ENCODE measurements around the gene VDR.
"Not testable (repeated sequence)": the region's sequence is repeated elsewhere in the genome, so short reads cannot be mapped to it uniquely, and the experiment has no call there.

The VDR gene

DNA sequence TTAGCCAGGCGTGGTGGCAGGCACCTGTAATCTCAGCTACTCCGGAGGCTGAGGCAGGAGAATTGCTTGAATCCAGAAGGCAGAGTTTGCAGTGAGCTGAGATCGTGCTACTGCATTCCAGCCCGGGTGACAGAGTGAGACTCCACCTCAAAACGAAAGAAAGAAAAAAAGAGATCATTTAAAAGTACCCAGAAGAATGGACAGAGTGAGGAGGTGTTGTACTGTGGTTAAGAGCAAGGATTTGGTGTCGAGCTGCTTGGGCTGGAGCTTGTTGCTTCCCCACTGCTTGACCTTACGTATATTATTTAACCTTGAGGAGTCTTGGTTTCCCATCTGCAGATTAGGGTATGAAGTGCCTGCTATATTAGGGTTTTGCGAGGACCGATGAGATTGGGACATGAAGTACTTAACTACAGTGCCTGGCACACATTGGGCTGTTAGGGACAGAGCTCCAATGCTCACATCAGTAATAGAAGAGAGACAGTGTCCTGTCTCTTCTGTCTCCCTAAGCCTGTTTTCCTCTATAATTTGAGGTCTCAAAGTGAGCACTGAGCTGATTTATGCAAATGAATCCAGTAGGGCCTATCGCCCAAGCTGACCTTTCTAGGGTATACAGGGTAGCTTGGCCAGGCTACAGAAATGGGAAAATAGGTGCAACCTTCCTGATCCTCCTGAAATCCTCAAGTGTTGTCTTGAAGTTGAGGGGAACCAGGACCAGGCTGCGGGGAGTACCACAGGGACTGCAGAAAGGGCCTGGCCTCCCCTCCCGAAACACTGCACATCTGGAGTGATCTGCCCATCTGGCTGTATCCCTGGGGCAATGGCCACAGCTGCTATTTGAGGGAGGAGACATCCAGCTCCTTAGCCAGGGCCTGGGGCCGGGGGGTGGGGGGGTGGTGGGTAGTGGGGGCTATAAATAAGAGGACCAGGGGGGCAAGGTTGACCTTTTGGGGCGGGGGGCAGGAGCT is 76.5 kb downstream of the VDR start:
- DNase-seq (ENCODE audit: low read depth) = no peak

DNA sequence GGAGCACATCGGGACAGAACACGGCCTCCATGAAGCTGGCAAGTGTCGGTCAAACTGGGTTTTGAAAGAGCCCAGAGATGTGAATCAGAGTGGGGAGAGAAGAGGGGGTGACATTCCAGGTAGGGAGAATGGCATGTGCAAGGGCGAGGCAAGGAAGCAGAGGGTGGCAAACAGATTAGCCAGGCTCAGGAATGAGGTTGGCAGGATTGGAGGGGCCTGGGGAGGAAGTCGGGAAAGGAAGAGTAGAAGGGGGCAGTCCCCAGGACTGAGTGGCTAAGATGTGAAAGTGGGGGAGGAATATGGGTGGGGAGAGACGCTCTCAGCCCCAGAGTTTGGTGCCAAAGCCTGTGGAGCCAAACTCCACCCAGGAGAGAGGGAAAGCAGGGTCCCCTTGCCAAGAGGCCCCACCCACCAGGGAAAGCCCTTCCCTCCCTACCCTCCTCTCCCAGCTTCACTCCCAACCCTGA is 79.6 kb downstream of the VDR start:
- no peak for DNase-seq (ENCODE audit: low read depth)

DNA sequence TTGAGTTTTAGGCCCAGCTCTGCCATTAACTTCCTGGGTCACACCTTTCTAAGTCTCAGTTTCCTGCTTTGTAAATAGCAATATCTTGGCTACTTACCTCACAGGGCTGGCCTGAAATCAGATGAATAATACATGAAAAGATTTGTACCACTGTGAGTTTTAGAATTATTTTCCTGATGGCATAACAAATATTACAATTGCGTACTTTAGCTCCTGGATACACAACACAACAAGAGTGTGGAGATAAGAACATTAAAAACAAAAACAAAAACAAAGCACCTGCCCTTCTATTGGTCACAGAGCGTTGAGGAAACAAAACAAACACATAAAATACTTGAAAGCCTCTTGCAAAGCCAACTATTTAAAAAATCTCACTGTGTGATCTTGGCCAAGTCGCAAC is 80.2 kb downstream of the VDR start:
- DNase-seq (ENCODE audit: low read depth) = no peak

DNA sequence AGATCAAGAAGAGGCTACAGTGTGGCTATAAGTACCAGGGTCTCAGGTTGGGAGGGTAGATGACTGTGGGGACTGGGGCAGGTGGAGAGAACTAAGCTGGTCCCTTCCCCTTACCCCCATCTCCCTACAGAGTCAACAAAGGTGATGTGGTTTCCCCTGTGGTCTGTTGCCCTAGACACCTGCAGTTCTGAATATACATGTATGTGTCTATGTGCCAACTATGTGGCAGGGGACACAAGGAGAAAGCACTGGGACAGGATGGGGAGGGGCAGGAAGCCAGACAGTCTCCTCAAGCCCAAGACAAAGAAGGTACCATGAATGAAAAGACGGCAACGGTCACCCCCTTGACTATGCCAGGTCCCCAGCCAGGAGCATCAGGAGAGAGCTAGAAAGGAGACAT is 80.6 kb downstream of the VDR start:
- DNase-seq (ENCODE audit: low read depth) = no peak

DNA sequence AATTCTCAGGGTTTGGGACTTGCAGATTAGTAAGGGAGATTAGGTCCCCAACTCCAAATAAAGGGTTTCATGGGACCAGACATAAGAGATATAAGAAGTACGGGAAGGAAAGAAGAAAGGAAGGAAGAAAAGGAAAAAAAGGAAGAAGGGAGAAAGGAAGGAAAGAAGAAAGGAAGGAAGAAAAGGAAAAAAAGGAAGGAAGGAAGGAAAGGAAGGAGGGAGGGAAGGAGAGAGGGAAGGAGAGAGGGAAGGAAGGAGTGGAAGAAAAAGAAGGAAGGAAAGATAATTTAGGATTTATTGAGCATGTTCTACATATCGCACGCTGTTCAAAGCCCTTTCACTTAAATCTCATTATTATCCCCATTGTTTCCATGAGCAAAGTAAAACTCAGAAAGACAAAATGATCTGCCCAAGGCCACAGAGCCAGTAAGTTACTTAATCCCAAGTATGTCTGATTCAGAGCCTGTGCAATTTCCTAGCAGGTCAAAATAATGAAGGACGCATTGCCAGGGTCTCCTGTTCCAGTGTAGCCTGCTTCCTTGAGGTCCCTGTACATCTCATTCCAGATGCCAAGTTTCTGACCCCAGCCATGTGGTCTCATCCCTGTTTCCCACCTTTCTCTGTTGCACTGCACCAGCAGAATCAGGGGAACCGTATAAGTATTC is 81.2 kb downstream of the VDR start:
- DNase-seq (ENCODE audit: low read depth) = peak; percentile 74

DNA sequence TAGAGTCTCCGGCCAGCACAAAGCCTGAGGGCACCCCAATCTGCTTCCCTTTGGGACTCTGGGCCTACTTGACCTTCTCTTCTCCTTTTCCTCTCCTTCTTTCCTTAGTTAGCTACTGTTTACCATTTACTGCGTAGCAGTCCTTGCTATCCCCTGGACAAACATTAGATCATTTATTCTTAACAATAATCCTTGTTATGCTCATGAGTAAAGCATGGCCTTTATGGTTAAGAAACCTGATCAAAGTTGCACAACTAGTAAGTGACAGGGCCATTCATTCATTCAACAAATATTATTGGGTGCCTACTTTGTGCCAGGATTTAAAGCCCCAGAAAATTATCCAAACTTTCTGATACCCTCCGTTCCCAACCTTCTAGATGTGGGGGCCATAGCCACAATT is 81.9 kb downstream of the VDR start:
- DNase-seq (ENCODE audit: low read depth) = no peak

DNA sequence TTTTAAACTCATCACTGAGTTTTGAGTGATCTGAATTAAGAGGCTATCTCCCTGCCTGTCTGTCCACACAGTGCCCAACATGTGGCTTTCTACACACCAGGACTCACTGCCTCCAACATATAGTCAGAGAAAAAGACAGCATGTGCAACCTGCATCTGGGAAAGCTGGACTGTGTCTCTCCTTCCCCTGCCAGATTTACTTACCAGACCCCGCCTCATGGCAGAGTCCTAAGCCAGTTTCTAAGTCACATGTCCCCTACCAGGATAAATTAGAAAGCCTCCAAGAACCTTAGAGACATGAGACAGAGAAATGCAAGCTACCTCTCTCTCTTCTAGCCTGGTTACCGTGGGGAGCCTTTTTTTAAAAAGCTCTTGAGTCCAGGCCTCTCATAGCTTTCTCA is 82.4 kb downstream of the VDR start:
- no peak for DNase-seq (ENCODE audit: low read depth)

DNA sequence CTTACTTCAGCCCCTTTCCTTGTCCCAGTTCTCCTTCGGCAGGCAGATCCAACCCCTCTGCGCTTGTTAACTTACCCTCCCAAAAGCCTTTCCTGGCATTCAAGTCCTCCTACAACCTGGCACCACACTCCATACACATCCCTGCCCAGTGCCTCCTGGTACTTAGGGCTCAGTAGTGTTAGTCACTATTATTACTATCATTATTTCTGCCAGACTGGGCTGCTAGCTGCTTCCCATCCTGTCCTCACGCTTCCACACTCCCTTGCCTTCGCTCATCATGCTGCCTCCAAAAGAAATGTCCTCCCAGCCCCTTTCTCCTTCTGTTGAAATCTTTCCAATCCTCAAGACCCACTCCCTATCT is 83.5 kb downstream of the VDR start:
- DNase-seq (ENCODE audit: low read depth) = peak; percentile 65

DNA sequence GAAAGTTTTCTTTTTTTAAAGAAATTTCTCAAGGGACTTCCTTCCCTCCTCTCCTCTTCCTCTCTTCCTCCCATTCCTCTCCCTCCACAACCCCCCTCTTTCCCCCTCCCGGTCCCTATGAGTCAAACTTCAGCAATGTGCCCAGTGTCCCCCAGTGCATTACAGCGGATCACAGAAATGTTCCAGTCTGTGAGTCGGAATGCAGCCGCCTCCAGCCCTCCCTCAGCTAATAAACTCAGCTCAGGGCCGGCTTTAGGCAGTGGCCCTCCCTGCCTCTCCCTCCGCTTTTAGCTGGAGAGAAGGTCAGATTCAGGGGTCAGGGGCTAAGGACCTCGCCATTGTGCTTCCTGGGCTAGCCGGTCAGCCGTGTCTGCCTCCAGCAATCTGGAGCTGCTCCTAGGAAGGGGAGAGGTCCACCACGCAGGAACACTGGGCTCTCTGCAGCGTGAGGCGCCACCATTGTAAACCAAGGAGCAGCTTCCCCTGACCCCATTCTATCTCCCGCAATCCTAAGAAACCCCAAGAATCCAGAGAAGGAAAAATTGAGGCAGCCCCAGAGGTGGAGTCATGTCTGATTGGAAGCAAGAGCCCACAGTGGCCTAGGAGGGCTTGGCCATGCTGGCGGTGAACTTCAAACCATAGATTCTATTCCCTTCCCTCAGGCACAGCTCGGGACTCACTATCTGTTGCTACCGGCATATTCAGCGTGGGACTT is 84.0 kb downstream of the VDR start:
- DNase-seq (ENCODE audit: low read depth) = peak; percentile 97

DNA sequence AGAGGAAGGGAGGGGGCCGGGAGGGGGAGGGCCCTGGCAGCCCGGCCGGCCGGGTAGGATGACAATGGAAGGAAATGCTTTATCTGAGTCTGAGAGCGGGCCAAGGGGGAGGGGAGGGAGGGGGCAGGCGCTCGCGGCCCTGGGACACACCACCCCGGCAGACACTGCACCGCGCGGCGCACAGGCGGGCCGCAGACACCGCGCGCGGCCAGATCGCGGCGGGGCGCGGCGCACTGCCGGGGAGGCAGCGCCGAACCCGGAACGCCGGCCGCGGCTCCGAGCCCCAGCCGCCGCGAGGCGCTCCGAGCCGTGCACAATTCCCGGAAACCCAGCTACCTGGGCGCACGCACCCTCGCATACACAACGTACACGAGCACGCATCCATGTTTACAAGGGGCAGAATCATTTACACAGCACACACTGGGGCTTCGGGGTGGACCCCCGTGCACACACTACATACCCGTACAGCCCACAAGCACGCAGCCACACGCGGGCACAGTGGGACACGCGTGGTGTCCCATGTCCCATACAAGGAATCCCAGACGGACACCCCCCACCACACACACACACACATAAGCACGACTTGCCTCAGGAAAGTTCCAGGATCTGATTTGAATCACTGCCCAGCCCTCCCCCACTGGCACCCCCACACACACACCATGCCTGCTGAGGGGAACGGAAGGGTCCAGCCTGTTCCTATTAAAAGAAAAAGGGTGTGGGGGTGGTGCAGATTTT is 84.7 kb downstream of the VDR start, which contains the start of gene HDAC7:
Gene HDAC7, minus strand, starts transcription at position 8 of the 735 bp plus-strand sequence. CDS start 118 bp downstream, outside the sequence.
- DNase-seq (ENCODE audit: low read depth) = peak; percentile 76

DNA sequence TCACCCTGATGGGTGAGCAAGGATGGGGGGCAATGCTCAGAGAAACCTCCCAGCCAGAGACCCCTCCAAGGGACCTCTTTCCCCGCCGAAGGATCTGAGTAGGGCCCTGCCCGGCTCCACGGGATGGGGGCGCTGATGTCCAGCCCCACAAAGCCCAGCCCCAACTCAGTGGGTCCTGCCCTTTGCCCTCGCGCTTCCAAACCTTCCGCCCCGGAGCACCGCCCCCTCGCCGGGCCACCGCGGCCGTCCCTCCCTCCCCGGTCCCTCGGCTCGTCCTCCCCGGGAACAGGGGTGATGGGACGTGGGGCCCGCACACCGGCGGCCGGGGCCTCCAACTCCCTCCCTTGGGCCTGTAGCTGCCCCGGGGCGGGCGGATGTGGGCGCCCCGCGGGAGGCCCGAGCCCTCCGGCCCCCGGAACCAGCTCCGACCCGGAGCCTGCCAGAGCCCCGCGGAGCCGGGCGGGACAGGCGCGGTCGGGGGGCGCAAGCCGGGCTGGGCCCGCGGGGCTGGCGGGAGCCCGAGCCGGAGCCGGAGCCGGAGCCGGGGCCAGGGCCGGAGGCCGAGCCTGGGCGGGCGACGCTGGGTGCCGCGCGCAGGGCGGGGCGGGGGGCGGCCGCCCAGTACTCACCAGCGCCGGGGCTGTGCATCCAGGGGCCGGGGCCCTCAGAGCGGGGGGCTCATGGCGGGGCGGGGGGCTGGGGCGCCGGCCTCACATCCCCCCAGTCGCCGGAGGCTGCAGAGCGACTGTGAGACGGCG is 85.5 kb downstream of the VDR start:
- DNase-seq (ENCODE audit: low read depth) = no peak

DNA sequence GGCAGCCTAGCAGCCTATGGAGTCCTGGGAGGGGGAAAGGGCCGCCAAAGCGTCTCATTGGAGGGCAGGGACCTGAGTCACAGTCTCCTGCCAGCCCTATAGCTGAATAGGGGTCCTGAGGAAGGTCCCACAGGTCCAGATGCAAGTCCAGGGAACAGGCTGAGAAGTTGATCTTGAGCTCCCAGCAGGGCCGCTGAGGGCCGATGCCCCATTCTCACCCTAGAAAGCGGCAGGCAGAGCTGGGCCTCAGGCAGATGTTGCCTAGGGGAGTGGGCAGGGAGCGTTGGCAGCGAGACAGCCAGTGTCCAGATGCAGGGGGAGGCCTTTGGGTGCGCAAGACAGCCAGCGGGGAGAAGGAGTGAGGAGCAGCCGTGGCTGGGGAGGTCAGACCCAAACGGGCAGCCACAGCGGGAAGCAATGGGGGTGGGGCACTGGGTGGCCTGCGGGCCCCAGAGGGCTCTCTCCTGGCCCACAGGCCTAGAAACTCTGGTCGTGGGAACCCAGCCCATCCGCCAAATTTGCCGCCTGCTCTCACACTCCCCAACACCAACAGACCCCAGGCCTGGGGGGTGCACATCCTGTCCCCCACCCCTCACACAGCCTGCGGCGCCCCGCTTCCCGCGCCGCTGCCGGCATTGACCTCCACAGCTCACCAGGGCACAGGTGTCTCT is 86.2 kb downstream of the VDR start:
- DNase-seq (ENCODE audit: low read depth) = no peak

DNA sequence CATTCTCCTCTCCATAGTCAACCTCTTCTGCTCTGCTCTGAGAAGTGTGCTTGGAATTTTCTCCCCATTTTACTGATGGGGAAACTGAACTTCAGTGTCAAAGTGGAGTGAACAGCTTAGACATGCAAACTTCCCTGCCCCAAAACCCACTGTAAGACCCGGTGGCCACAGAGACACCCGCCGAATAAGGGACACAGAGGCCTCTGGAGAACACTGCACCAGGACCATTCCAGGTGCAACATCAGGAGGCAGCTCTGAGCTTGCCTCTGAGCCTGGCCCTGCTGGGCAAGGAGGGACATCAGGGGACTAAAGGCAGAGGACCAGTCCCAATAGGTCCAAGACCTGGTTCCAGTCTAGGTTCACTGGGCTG is 86.8 kb downstream of the VDR start:
- no peak for DNase-seq (ENCODE audit: low read depth)

DNA sequence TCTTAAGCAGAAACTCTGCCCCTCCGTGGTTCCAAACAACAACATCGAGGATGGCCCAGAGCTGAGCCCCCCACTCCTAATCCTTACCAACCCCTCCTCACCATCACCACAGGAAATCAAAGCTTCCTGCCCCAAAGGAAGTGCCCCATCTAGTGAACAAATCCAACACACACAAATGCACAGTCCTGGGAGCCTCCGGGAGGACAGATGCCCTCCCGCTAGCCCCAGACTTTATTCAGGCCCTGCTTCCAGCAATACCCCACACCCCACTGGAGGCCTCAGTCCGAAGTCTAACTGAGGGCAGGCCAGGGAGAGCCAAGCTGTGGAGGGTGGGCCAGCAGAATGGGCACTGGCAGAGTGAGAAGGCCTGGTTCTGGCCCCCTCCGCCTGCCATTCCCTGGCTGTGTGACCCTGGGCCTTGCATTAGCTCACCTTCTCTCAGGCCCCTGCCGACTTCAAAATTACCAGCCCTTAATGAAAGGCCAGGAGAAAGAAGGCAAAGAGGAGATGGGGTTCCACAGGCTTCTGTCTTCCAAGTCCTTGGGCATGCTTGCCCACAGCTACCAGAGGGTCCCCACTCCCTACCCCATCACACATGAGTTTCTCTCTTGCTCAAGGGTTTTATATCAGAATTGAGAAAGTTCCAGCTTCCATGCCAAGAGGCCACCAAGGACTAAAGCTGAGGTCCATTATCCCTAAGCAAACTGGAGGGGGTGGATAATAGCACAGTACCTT is 87.4 kb downstream of the VDR start:
- DNase-seq (ENCODE audit: low read depth) = no peak

DNA sequence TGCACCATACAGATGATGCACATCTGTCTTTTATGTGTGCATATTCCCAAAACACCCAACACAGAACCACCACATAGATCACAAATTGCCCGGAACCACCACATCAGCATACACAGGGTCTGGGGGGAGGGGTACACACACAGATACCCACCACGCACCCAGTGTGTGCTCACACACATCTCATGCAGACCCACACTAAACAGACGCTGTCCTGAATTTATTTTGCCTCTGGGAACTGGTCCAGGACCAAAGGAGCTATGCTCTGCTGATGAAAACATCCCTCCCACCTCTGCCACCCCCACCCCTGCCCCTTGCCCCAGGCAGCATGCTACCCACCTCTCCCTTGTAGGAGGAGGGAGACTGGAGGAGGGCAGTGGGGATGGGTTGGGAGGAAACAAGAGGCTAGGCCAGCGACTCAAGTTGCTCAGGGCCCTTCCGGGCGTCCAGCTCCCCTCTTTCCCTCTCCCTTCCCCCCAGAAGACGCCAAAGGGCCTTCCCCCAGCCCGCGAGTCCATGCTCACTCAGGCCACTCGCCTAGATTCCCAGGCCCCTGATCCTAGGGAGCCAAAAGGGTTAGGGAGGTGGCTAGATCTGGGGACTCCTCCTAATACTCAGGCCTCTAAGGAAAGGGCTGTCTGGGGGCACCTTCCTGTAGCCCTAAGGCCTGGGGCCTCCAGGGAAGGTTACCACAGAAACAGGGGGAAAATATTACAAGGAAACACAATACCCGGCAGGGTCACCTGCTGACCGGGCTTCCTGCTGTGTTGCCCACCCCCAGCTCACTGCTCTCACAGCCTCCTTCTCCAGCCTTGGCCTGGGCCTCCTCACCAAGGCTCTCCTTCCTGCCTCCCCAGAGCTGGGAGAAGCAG is 88.2 kb downstream of the VDR start:
- peak; percentile 28 for DNase-seq (ENCODE audit: low read depth)

DNA sequence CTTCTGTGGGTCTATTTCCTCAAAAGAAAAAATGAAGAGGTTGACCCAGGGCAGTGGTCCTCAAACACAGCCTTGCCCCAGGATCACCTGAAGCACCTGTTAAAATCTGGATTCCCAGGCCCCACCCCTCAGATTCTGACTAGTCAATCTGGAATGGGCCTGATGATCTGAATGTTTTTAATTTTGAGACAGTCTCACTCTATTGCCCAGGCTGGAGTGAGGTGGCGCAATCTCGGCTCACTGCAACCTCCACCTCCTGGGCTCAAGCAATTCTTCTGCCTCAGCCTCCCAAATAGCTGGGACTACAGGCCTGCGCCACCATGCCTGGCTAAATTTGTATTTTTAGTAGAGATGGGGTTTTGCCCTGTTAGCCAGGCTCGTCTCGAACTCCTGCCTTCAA is 89.3 kb downstream of the VDR start:
- DNase-seq (ENCODE audit: low read depth) = not testable (repeated sequence)

DNA sequence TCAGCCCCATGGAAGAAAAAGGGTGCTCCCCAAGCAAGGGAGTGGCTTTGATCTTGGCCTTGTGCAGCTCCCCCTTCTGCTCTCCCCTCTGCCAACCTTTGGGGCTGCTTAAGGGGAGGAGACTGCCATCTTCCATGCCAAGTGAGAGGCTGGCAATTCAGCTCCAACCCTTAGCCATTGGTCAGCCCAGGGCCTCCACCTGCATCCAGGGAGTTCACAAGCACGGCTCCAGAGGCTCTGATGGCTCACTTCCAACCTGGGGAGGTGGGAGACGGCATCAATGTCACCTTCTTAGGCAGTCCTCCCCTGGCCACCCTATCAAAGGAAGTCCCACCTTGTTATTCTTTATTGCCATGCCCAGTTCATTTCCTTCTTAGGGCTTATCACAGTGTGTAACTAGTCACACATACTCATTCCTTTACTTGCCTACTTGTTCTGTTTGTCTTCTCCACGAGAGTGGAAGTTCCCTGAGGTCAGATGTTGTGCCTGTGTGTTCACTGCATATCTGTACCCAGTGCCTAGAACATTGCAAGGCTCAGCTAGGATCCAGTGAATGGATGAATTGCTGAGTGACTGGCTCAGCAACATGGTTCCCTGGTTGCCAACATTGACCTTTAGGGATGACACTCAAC is 90.1 kb downstream of the VDR start:
- no peak for DNase-seq (ENCODE audit: low read depth)

DNA sequence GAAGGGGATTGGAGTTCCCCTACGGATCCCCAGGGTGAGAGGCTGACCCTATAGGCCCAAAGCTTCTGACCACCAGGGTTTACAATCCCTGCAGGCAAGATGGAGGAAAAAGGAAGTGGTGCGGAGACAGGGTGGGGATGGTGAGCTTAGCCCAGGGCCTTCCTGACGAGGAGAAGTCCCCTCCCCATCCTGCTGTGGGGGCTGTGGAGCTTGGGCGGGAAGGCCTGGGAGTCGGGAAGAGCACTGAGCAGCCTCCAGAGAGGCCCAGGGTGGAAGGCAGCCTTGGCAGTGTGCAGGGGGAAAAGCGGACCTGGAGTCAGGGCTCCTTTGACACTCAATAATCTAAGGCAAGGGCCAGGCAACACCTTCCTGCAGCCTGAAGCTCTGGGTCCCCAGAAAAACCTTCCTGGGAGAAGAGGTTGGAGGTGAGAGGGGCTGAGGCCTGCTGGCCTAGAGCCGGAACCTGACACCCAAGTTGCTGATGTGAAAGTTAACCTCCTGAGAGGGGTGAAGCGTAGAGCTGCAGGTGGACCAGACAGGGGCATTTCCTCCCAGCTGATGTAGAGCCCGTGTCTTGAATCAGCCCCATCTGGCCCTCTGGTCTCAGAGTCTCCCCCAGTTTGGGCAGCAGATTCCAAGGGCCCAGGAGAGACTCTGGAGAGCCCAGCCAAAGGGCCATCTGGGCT is 91.1 kb downstream of the VDR start:
- no peak for DNase-seq (ENCODE audit: low read depth)
